GM23338 (cell line): Measurements from ENCODE around the gene ATG2B.

Source experiments
- CREB1 ChIP-seq: fragments of 250-450 bp; sonication (Bioruptor Pico); IDR thresholded peaks from 2 replicates; pipeline ENCODE4 v1.5.0; 2020; ENCODE audit warnings: low read depth, mild to moderate bottlenecking, moderate library complexity
- CTCF ChIP-seq, 2 experiments: fragments of 200-600 bp in 1 of 2; sonication (generic) in 1 of 2; conservative IDR thresholded peaks; 2 replicates each; pipeline versions ENCODE4 v1.5.1 to v1.6.1; 2016 to 2017; ENCODE audit warnings: antibody characterized with exemption in 2 of 2, low read depth in 2 of 2, mild to moderate bottlenecking in 2 of 2, moderate library complexity in 1 of 2
- ETS1 ChIP-seq: IDR thresholded peaks from 2 replicates; pipeline ENCODE4 v1.6.1; 2016; ENCODE audit warnings: antibody characterized with exemption
- EZH2 ChIP-seq: fragments of 200-600 bp; sonication (generic); IDR thresholded peaks from one replicate; pipeline ENCODE4 v1.8.0; 2017; ENCODE audit warnings: antibody characterized with exemption, mild to moderate bottlenecking, low read depth; ENCODE audit not compliant: unreplicated experiment
- EZH2phosphoT487 ChIP-seq: fragments of 200-600 bp; sonication (generic); IDR thresholded peaks from one replicate; pipeline ENCODE4 v1.8.1; 2018; ENCODE audit warnings: antibody characterized with exemption; ENCODE audit not compliant: unreplicated experiment
- JUNB ChIP-seq: IDR thresholded peaks from one replicate; pipeline ENCODE4 v1.6.1; 2016; ENCODE audit warnings: antibody characterized with exemption; ENCODE audit not compliant: unreplicated experiment
- NANOG ChIP-seq: IDR thresholded peaks from 2 replicates; pipeline ENCODE4 v1.6.1; 2016; ENCODE audit warnings: antibody characterized with exemption, borderline replicate concordance
- POLR2AphosphoS5 ChIP-seq: IDR thresholded peaks from 2 replicates; pipeline ENCODE4 v1.6.1; 2016; ENCODE audit warnings: antibody characterized with exemption, low read depth
- REST ChIP-seq: IDR thresholded peaks from one replicate; pipeline ENCODE4 v1.6.1; 2018; ENCODE audit warnings: antibody characterized with exemption; ENCODE audit not compliant: unreplicated experiment
- STAT1 ChIP-seq: IDR thresholded peaks from one replicate; pipeline ENCODE4 v1.6.1; 2016; ENCODE audit warnings: antibody characterized with exemption; ENCODE audit not compliant: unreplicated experiment
- ZNF114 ChIP-seq: fragments of 250-450 bp; sonication (Bioruptor Pico); IDR thresholded peaks from 2 replicates; pipeline ENCODE4 v1.5.0; 2020; ENCODE audit warnings: mild to moderate bottlenecking, moderate library complexity
- ZNF331 ChIP-seq: fragments of 250-450 bp; sonication (Bioruptor Pico); IDR thresholded peaks from 2 replicates; pipeline ENCODE4 v1.5.0; 2020; ENCODE audit warnings: low read depth, mild to moderate bottlenecking, moderate library complexity
- ZNF462 ChIP-seq: fragments of 250-450 bp; sonication (Bioruptor Pico); IDR thresholded peaks from 2 replicates; pipeline ENCODE4 v1.5.0; 2020; ENCODE audit warnings: mild to moderate bottlenecking, moderate library complexity

GRCh38 chr14:96254687-96255086 is 108.5 kb downstream of the ATG2B start:
- TF ChIP-seq CTCF (conservative IDR thresholded peaks at IDR 0.05; ENCODE audit: low read depth in 2 of 2), result no peak
- no peak for TF ChIP-seq CREB1 (CRISPR knock-in tag)
- TF ChIP-seq EZH2, result no peak
- TF ChIP-seq JUNB, result no peak
- no peak for TF ChIP-seq POLR2AphosphoS5
- no peak for TF ChIP-seq ETS1
- TF ChIP-seq REST, result no peak
- TF ChIP-seq EZH2phosphoT487, result no peak
- no peak for TF ChIP-seq STAT1
- no peak for TF ChIP-seq NANOG
- TF ChIP-seq ZNF462 (CRISPR knock-in tag), result no peak
- TF ChIP-seq ZNF114 (CRISPR knock-in tag), result no peak
- TF ChIP-seq ZNF331, result no peak
